Measurements from ENCODE around the gene KCNA2.

KCNA2 gene

GRCh38 chr1:110600716-110601115 is 5.4 kb downstream of the KCNA2 start:
- H3K4me3 ChIP-seq (ENCODE audit: low read depth, low read length) = no peak overlapping the region

GRCh38 chr1:110597966-110598365 is 8.2 kb downstream of the KCNA2 start:
- no peak overlapping the region for H3K4me3 ChIP-seq (ENCODE audit: low read depth, low read length)
- no peak for TF ChIP-seq CTCF (IDR thresholded peaks at IDR 0.05; ENCODE audit: low read depth, low read length)

More at GRCh38 chr1:110600716-110601115, 5.4 kb downstream of the KCNA2 start:
- no peak for TF ChIP-seq CTCF (IDR thresholded peaks at IDR 0.05; ENCODE audit: low read depth, low read length)

- TF ChIP-seq CTCF (IDR thresholded peaks at IDR 0.05; ENCODE audit: low read depth, low read length) = no peak
Measured at GRCh38 chr1:110596312-110596711, 9.8 kb downstream of the KCNA2 start.

GRCh38 chr1:110595353-110595710 is 10.8 kb downstream of the KCNA2 start:
- H3K4me3 ChIP-seq (ENCODE audit: low read depth, low read length) = no peak overlapping the region
- TF ChIP-seq CTCF (IDR thresholded peaks at IDR 0.05; ENCODE audit: low read depth, low read length) = no peak

More at GRCh38 chr1:110596312-110596711, 9.8 kb downstream of the KCNA2 start:
- no peak overlapping the region for H3K4me3 ChIP-seq (ENCODE audit: low read depth, low read length)

GRCh38 chr1:110594456-110595352 is 11.5 kb downstream of the KCNA2 start:
- TF ChIP-seq CTCF (IDR thresholded peaks at IDR 0.05; ENCODE audit: low read depth, low read length) = no peak
- no peak overlapping the region for H3K4me3 ChIP-seq (ENCODE audit: low read depth, low read length)

GRCh38 chr1:110593902-110594301 is 12.3 kb downstream of the KCNA2 start:
- no peak for TF ChIP-seq CTCF (IDR thresholded peaks at IDR 0.05; ENCODE audit: low read depth, low read length)
- no peak overlapping the region for H3K4me3 ChIP-seq (ENCODE audit: low read depth, low read length)

GRCh38 chr1:110591956-110592355 is 14.2 kb downstream of the KCNA2 start:
- no peak for TF ChIP-seq CTCF (IDR thresholded peaks at IDR 0.05; ENCODE audit: low read depth, low read length)
- H3K4me3 ChIP-seq (ENCODE audit: low read depth, low read length) = no peak overlapping the region
